Glomerular visceral epithelial cell (primary cell): ENCODE data around the gene F8A3.
"Not testable (repeated sequence)": the region's sequence is repeated elsewhere in the genome, so short reads cannot be mapped to it uniquely, and the experiment has no call there.

ENCODE experiments used
- DNase-seq: peaks from one replicate; pipeline ENCODE4 v3.0.0-alpha.2; 2016; ENCODE audit errors: extremely low spot score

Gene F8A3

GRCh38 chrX:155458471-155458870 is at the start of gene F8A3:
Gene F8A3 (minus strand): TSS chrX:155458620. CDS start chrX:155458600, 20 bp downstream.
- not testable (repeated sequence) for DNase-seq

GRCh38 chrX:155505296-155505695 is 46.9 kb upstream of the F8A3 start:
- no peak for DNase-seq

GRCh38 chrX:155495134-155495533 is 36.7 kb upstream of the F8A3 start:
- DNase-seq, result not testable (repeated sequence)

GRCh38 chrX:155491421-155491820 is 33.0 kb upstream of the F8A3 start:
- DNase-seq, result not testable (repeated sequence)

- DNase-seq, result not testable (repeated sequence)
Measured at GRCh38 chrX:155477136-155477535, 18.7 kb upstream of the F8A3 start.

GRCh38 chrX:155466269-155466938 is 8.0 kb upstream of the F8A3 start:
- DNase-seq, result not testable (repeated sequence)

- not testable (repeated sequence) for DNase-seq
Measured at GRCh38 chrX:155460501-155460900, 2.1 kb upstream of the F8A3 start.

- not testable (repeated sequence) for DNase-seq
Measured at GRCh38 chrX:155457761-155458447, 516 bp downstream of the F8A3 start.

GRCh38 chrX:155441097-155441496 is 17.3 kb downstream of the F8A3 start:
- DNase-seq, result no peak

GRCh38 chrX:155435744-155436112 is 22.7 kb downstream of the F8A3 start:
- no peak for DNase-seq

- no peak for DNase-seq
Measured at GRCh38 chrX:155434906-155435743, 23.3 kb downstream of the F8A3 start.

GRCh38 chrX:155417769-155418168 is 40.7 kb downstream of the F8A3 start:
- DNase-seq, result no peak
